ENCODE results near the gene APBA2.
A peak's percentile ranks its signal among the peaks of the same experiment; 100 is the strongest.
"Not testable (repeated sequence)": the region's sequence is repeated elsewhere in the genome, so short reads cannot be mapped to it uniquely, and the experiment has no call there.

APBA2 gene

GRCh38 chr15:28878209-28878608 is 7.6 kb upstream of the APBA2 start:
- no peak for DNase-seq (ENCODE audit: low spot score)

- DNase-seq (ENCODE audit: low spot score), result no peak
Observed at GRCh38 chr15:28879551-28879950, 6.2 kb upstream of the APBA2 start.

- DNase-seq (ENCODE audit: low spot score), result no peak
Observed at GRCh38 chr15:28880680-28881079, 5.1 kb upstream of the APBA2 start.

GRCh38 chr15:28881170-28881569 is 4.6 kb upstream of the APBA2 start:
- DNase-seq (ENCODE audit: low spot score), result no peak

- DNase-seq (ENCODE audit: low spot score), result no peak
Observed at GRCh38 chr15:28881600-28881999, 4.2 kb upstream of the APBA2 start.

GRCh38 chr15:28884151-28884940 is 1.4 kb upstream of the APBA2 start:
- DNase-seq (ENCODE audit: low spot score), result no peak

- no peak for DNase-seq (ENCODE audit: low spot score)
Observed at GRCh38 chr15:28885128-28885629, 595 bp upstream of the APBA2 start.

GRCh38 chr15:28886431-28887338 is 911 bp downstream of the APBA2 start:
- DNase-seq (ENCODE audit: low spot score), result peak; percentile 60

GRCh38 chr15:28887339-28888174 is 1.8 kb downstream of the APBA2 start:
- DNase-seq (ENCODE audit: low spot score), result no peak

- no peak for DNase-seq (ENCODE audit: low spot score)
Observed at GRCh38 chr15:28888302-28888894, 2.6 kb downstream of the APBA2 start.

GRCh38 chr15:28888900-28889299 is 3.1 kb downstream of the APBA2 start:
- no peak for DNase-seq (ENCODE audit: low spot score)

GRCh38 chr15:28889346-28889745 is 3.6 kb downstream of the APBA2 start:
- no peak for DNase-seq (ENCODE audit: low spot score)

- DNase-seq (ENCODE audit: low spot score), result not testable (repeated sequence)
Observed at GRCh38 chr15:28889871-28890270, 4.1 kb downstream of the APBA2 start.

GRCh38 chr15:28890291-28890690 is 4.5 kb downstream of the APBA2 start:
- not testable (repeated sequence) for DNase-seq (ENCODE audit: low spot score)

- no peak for DNase-seq (ENCODE audit: low spot score)
Observed at GRCh38 chr15:28890711-28891495, 5.1 kb downstream of the APBA2 start.

GRCh38 chr15:28891588-28891987 is 5.8 kb downstream of the APBA2 start:
- DNase-seq (ENCODE audit: low spot score), result no peak

- DNase-seq (ENCODE audit: low spot score), result no peak
Observed at GRCh38 chr15:28892789-28893610, 7.2 kb downstream of the APBA2 start.

- DNase-seq (ENCODE audit: low spot score), result no peak
Observed at GRCh38 chr15:28894631-28895030, 8.9 kb downstream of the APBA2 start.

GRCh38 chr15:28895146-28895545 is 9.4 kb downstream of the APBA2 start:
- no peak for DNase-seq (ENCODE audit: low spot score)

- no peak for DNase-seq (ENCODE audit: low spot score)
Observed at GRCh38 chr15:28895566-28895965, 9.8 kb downstream of the APBA2 start.
